HG02852 (cell line): ENCODE data around the gene RIPK4.
"Not testable (repeated sequence)": the region's sequence is repeated elsewhere in the genome, so short reads cannot be mapped to it uniquely, and the experiment has no call there.

Source experiments
- ATAC-seq: cut with Tn5 transposase; IDR thresholded peaks from one replicate; pipeline ENCODE4 v1.9.1; 2021; ENCODE audit warnings: mild to moderate bottlenecking, moderate library complexity; ENCODE audit not compliant: unreplicated experiment

RIPK4 gene

DNA sequence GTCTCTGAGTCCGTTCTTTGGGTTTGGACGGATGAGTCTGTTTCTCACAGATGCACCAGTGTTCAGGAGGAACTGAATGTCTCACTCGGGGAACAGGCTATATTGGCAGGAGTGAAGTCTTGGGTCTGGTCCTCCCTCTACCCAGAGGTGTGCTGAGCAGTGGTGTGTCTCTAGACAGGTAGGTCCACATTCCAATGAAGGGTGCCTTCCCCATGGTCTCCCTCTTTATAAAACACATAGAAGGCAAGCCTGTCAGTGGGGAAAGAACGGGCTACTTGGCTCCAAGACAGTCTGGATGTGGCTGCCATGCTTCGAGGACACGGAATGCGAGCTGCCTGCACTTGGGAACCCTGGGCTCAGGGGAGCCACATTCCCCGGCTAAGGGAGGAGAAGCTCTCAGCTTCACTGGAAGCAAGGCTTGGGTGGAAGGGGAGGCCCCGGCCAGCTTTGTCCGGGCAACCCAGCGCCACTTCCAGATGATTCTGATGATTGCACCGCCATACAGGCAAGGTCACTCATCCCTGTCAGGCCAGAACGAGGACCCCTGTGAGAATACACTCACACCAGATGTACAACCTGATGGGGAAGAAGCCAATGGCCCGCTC is 29.7 kb upstream of the RIPK4 start:
- no peak for ATAC-seq

DNA sequence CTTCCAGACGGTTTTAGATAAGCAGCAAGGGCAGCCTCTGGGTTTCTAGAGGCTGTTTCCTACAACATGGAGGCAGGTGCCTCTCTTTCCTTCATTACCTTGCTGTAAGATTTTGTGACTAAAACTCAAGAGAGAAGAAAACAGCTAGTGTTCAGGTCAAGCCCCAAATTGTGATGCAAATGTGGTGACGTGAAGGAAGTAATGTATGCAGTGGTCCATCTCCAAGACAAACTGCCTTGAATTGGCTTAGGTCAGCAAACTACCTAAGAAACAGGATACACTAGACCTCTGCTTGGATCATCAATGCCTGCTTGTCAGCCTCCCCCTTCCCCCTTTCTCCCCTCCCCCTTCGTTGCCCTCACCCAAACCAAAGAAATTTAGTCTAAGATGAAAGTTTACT is 28.9 kb upstream of the RIPK4 start:
- no peak for ATAC-seq

DNA sequence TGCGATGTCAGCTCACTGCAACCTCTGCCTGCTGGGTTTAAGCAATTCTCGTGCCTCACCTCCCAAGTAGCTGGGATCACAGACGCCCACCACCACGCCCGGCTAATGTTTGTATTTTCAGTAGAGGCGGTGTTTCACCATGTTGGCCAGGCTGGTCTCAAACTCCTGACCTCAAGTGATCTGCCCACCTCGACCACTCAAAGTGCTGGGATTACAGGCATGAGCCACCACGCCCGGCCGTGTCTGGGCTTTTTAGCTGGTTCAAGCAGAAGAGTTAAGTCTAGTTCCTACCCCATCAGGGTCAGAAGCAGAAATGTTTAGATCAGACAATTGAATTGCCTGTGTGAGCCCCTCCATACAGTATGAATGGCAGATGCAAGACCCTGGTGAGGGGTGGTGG is 27.7 kb upstream of the RIPK4 start:
- ATAC-seq: no peak

DNA sequence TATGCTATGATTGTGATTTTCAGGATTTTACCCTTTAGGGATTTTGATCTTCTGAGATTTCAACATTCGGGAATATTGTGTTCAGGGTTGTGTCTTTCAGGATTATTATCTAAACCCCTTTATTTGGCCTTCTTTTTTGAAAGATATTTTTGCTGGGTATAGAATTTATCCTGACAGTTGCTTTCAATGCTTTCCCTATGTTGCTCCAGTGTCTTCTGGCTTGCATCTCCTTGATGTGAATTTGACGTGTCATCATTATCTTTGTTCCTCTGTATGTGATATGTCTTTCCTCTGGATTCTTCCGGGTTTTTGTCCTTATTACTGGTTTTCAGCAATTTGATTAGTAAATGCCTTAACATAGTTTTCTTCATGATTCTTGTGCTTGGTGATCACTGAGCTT is 25.9 kb upstream of the RIPK4 start:
- no peak for ATAC-seq

DNA sequence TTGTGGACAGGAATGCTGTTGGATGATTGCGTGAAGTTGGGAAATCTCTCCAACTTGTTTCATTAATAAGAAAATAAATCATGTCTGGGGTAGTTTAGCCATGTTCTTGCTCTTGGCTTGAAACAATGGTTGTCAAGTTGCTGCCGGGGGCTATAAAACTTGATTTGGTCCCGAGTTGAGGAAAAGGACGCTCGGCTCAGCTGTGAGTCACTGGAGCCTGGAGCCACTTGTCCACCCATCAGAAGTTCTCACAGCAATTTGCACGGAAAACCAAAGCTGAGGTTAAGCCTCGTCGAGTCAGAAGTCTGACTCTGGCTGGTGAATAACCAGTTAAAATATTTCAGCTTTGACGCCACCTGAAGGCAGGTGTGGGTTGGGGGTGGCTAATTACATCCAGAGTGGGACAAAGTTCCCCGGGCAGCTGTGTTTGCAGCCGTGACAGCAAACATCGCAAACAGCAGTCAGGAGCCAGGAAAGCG is 19.7 kb upstream of the RIPK4 start:
- no peak for ATAC-seq

DNA sequence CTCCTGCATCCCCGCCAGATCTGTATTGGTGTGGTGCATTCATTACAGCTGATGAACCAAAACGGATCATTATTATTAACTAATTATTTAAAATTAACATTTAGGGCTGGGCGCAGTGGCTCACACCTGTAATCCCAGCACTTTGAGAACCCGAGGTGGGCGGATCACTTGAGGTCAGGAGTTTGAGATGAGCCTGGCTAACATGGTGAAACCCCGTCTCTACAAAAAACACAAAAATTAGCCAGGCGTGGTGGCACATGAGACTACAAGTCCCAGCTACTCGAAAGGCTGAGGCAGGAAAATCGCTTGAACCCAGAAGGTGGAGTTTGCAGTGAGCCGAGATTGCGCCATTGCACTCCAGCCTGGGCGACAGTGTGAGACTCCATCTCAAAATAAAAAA is 18.4 kb upstream of the RIPK4 start:
- ATAC-seq: not testable (repeated sequence)

DNA sequence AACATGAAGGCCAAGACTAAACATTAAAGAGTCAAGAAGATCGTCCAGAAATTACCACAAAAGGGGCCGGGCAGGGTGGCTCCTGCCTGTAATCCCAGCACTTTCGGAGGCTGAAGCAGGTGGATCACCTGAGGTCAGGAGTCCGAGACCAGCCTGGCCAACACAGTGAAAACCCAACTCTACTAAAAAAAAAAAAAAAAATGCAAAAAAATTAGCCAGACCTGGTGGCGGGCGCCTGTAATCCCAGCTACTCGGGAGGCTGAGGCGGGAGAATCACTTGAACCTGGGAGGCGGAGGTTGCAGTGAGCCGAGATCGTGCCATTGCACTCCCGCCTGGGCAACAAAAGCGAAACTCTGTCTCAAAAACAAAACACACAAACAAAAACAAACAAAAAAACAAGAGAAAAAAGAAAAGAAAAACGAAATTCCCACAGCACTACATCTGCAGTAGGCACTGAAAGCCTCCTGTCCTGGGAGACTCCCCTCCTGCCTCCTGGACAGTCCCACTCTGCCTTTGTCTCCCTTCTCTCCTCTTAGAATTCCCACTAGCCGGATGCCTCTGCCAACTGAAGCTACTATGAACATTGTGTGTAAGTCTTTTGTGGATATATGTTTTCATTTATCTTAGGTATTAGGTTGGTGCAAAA is 17.7 kb upstream of the RIPK4 start:
- ATAC-seq: no peak

DNA sequence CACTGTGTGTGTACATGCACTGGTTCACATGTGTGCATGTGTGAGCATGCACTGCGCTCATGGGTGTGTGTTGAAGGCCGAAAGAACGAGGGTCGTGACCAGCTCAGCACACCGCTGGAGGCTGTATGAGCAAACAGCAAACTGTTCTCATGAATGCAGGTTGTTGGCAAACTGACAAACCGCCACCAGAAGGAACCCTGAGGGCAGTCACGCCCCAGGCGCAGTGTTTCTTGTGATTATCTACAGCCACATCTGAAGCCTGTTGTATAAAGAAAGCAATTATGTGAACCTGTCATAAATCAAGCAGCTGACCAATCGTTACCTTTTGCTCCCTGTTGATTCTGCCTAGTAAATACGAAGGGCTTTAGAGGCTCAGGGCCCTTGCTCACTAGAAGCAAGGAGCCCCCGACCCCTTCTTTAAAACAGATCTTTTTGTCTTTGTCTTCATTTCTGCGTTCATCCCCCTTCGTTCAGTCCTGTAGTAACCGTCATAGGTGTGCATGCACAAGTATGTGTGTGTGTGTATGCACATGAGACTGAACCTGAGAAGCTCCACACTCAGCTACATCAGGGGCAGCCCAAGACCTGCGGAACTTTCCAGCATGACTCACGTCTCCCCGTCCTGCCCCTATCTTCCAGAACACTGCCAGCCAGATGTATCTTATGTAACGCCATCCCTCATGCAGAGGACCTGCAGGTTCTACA is 16.8 kb upstream of the RIPK4 start:
- no peak for ATAC-seq

DNA sequence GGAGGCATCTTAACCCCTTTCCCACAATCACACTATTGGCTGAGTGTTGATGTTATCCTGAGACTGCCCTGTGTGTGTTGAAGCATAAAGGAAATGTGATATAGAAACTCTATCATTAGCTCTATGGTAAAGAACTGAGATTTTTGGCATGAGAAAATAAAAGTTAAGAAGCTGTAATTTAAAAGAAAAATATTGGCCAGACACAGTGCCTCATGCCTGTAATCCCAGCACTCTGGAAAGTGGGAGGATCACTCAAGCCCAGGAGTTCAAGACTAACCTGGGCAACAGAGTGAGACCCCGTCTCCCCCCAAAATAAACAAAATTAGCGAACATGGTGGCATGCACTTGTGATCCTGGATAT is 14.2 kb upstream of the RIPK4 start:
- no peak for ATAC-seq

DNA sequence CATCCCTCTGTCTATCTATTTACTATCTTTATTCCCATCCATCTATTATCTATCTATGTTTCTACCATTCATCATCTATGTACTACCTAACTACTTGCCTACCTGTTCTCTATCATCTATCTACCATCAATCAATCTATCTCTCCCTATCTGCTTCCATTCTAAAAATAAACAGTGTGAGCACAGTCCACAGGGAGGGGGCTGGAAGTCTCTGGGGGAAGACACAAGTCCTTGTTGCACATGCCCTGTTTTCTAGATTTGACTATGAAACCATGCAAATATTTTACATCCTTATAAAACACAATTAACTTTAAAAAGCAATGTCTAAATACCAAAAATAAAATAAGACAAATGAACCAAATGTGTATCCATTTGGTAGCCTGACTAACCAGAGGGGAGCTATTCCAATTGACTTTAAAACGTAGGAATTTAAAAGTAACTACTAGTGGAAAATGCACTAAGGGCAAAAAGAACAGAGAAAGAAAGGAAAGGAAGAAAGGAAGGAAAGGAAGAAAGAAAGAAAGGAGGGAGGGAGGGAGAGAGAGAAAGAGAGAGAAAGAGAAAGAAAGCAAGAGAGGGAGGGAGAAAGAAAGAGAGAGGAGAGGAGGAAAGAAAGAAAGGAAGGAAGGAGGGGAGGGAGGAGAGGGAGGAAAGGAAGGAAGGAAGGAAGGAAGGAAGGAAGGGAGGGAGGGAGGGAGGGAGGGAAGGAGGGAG is 13.6 kb upstream of the RIPK4 start:
- ATAC-seq: no peak

DNA sequence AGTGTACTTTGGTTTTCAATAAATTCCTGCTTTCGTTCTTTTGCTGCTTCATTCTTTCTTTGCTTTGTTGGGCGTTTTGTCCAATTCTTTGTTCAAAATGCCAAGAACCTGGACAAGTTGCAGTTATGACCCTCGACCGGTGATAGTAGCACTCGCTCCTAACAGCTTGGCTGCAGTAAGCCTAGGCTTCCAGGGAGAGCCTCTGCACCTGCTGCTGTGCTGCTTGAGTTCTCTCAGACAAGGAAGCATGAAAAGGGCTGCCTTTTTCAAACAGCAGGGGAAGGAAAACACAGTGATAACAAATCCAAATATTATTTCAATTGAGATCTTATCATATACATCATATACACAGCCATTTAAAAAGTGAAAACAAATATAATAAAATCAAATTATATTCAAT is 12.8 kb upstream of the RIPK4 start:
- no peak for ATAC-seq

DNA sequence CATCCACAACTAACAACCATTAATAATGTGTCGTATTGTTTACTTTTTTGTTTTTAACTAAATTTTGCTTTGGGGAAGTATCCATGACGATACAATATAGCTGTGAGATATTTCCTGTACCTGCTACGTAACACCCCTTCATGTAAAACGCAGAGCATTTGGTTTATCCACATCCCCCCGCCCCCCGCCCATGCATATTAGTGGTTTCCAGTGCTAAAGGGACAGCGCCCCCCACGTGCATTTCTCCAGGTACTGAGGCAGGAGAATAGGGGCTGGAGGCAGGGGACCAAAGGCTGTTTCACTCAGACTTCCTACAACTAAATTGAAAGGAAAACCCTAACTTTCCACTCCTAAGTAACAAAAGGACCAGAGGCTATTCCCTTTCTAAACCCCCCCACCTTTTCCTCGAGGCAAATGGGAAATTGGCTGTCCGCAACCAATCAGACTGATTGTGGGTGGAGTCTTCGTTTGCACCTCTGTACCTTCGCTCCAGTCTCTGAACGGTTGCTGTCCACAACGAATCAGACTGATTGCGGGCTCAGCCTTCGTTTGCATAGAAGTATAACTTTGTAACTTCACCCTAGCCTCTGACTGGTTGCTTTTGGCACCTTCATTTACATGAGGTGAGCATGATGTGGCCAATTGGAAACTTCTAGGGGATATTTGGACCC is 12.2 kb upstream of the RIPK4 start:
- no peak for ATAC-seq

DNA sequence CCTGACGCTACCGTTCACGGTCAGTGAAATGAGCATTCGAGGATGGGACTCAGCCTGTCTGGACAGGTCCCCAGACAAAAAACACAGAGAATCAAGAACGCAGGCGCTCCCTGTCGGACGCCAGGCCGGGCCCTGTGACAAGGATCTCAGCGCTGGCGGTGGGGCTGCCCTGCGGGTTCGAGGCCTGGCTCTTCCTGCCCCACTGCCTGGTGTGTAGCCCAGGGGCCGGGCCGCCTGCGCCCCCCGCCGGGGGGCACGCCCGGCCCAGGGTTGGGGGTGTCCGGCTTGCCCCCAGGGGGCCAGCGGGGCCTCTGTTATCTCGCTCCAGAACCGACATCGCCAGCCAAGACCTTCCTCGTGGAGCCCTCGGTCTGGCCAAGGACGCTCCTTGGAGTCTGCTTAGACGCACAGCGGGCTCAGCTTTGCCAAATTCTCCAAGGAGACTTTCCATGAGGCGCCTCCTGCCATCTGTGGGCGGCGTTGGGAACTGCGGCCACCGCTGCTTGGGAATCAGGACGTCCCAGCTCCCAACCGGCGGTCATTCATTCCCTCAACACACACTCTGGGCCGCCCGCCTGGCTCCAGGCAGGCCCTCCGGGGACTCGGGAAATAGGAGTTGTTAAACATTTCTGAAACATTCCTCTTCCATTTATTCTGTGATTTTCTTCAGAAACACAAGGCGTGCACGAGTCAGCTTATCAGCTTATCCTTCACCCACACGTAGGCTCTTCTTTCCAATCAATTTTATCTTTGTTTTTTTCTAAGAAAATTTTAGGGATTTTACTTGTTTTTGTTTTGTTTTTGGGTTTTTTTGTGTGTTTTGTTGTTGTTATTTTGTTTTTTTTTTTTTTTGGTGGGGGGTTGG is 11.3 kb upstream of the RIPK4 start:
- no peak for ATAC-seq

DNA sequence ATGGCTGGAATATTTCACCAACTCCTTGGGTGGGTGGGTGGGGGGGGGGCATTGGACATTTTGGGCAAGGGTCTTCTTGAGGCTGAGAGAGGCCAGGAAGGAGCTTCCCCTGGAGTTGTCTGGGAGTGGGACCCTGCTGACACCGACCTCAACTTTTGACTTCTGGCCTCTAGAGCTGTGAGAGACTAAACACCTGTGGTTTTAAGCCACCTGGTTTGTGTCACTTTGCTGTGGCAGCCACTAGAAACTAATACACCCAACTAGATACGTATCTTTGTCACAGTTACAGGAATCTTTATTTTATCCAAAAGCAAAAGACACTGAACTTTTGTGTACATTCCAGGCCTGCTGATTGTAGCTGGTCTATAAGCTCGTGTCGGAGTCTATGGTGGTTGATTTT is 9.9 kb upstream of the RIPK4 start:
- no peak for ATAC-seq

DNA sequence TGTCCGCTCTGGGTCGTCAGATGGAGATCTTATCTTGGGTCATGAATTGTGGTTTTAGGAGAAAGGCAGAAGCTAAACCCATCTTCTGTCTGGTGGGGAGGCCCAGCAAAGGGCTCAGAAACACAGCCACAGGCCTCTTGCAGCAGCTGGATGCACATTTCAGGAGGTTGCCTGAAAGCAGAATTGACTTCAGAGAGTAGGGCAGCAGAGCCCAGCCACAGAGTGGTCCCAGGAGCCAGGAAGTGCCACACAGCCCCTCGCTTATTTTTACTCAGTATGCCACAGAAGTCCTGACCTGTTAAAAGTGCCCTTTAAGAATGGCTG is 8.3 kb upstream of the RIPK4 start:
- ATAC-seq: no peak

DNA sequence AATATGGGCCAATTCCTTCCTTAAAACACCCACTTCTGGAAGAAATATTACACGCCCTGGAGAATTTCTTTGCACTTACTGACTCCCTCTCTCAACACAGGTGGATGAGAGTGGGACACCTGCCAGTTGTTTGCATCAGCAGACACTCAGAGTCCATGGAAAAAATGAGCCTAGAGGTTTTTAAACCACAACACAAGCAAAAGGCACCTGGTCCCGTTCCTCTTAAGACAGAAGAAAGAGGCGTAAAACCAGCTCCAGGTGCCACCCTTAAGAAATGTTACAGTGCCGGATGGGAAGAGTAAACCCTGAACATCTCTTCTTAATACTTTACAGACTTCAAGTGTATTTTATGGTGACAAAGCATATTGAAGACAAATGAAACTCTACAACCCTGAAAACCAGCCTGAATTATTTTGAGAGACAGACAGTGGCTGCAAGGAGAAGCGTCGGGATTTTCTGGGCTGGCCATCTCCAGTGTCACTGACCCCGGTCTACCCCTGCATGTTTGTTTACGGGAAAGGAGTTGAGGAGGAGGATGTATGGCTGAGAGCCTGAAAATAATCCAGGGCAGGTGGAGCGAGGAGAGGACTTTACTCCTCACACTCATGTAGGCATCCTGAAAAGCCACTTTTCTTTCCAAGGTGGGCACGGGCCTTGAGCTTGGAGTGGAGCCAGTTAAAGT is 7.8 kb upstream of the RIPK4 start:
- ATAC-seq: no peak

DNA sequence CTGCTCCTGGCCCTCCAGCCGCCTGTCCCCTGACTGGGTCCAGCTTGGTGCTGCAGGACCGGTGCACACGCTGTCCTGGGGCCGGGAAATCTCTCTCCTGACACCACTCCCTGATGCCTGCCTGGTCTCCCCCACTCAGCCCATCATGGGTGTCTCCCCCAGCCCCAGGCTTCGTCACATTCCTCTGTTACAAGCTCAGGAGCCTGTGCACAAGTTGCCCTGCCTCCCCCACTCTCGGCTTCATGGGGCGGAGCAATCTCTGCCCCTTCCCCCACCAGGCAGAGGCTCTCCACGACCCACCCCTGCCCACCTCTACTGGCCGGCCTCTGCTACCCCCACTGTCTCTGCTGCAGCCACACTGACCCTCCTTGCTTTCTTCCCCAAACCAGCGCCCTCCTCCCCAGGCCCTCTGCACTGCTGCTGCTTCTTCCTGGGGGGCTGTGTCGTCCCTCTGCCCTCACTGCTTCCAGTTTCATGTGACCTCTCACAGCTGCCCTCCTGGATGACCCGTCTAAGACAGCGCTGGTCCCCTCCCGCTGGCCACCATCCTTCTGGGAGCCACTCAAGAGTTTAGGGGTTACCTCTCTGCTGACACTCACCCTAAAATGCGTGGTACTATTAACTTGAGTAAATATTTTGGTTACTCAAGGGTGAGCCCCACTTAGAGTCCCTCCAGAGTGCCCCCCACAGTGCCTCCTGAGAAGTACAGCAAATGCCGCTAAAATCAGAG is 5.7 kb upstream of the RIPK4 start:
- ATAC-seq: no peak

DNA sequence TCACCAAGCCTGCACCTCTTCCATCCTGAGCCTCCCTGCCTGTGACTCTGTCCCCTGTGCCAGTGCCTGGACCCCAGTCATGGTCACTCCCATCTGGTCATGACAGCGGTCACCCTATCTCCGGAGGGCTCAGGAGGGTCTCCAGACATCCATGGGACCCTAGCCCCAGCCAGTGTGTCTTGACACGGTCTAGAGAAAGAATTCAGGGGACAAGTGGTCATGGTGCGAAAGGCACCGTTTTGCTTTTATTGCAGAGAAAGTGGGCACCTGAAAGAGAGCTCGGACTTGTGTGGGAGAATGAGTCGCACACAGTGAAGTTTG is 4.7 kb upstream of the RIPK4 start:
- no peak for ATAC-seq

DNA sequence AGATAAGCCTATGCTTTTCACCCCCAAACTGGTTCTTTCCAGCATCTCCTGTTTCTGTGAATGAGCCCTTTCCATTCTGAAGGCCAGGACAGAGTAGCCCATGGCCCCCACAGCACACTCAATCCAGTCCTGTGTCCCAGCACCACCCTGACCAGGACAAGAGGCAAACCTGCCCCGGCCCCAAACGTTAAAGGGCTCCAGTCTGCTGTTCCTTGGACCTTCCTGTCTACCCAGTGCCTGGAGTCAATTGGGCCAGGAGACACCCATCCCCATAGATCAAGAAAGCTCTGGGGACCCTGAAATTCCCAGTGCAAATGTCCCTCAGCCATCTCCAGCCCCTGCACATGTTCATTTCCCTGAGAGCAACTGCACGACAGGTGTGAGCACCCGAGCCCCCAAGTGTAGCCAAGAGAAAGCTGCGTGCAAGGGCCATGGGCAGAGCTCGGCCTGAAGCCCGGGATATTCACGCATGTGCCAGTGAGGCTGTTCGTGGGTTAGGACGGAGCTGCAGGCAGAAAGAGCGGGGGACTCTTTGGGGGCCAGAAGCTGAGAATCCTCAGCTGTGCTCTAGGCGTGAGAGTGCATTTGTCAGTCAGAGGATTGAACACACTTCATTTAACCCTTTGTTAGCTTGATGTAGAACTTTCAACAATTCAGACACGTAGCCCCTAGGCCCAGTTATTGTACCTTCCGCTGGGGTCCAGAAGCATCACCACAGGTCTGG is 4.2 kb upstream of the RIPK4 start:
- ATAC-seq: no peak
